ENCODE results near the gene LRRC17. TPM values are rescaled to one million over a fixed set of nuclear protein-coding genes. Genes with fewer than 3 reads are reported as not detected.

LRRC17 gene
- total RNA-seq, 1 donor from 2014 or later: 1.0 TPM

DNA sequence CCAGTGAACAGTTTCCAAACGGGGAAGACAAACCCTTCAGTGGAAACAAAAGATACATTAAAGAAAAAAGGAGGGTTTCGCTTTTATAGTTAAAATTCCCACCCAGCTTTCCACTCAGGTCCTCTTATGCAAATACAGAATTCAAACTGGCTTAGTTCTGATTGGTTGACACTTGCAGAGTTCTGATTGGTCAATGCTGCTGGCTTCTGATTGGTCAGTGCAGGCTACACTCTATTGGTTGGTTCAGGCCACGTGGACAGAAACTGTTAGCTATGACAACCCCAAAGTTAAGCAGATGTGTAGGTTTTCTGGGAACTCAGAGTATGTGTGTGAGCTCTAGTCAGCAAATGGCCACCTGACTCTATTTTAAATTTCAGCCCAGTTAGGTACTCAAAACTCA is 81.8 kb downstream of the LRRC17 start:
- ATAC-seq (ENCODE audit: poor library complexity): no peak
- intact Hi-C loops (cut with DNase I): no loop called here

More for the DNA sequence above, 81.8 kb downstream of the LRRC17 start:
- DNase-seq: no peak

Other genes with a start within 250 kb of the LRRC17 start
- gene POLR2J2, start 241.3 kb upstream of the LRRC17 start, total RNA-seq: 1.7 TPM
- gene FAM185A, start 164.0 kb upstream of the LRRC17 start, total RNA-seq: 8.5 TPM
- gene FBXL13, start 161.8 kb downstream of the LRRC17 start, total RNA-seq: 0.51 TPM
- gene ARMC10, start 162.1 kb downstream of the LRRC17 start, total RNA-seq: 18.6 TPM
- 10.8 TPM for gene NAPEPLD, start 236.1 kb downstream of the LRRC17 start, total RNA-seq